ENCODE results near the gene TRIM62.

The TRIM62 gene

GRCh38 chr1:33180226-33180910 lies 1.5 kb downstream of the TRIM62 start:
- DNase-seq = no peak

GRCh38 chr1:33178836-33179439 lies 2.9 kb downstream of the TRIM62 start:
- no peak for DNase-seq

DNA sequence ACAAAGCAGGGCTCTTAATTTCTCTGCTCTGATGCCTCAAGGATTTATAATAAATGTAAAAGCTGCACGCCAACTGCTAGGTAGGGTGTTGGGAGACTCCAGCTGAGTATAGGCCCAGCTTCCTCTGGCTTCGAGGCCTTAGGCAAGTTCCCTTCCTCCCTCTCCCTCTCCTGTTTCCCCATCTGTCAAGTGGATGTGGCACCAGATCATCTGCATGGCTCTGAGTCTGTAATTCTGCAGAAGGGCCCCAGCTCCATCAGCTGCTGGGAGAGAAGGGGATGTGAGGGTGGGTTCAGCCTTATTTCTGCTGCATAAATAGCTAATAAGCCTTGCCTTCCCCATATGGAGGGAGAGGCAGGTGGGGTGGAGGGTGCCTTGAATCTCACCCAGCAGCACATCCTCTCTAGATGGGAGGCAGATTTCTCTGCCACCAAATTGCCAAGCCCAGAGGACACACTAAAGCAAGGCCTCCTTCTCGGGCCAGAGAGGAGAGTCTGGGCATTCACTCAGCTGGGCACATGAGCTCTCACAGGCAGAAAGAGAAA lies 3.8 kb downstream of the TRIM62 start:
- no peak for DNase-seq

DNA sequence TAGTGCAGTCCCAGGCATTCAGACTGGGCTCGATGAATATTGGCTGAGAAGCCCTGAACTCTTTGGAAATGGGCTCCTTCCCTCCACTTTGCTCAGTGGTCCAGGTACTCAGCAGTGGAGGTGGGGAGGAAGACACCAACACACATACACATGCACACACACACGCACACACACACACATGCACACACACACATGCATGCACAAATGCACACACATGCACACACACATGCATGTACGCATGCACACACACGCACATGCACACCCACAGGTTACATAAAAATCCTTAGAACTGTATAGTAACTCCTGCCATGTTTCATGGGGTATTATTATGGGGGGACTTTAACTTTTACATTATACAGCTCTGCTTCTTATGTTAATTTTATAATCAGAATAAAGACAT lies 5.0 kb downstream of the TRIM62 start:
- no peak for DNase-seq

DNA sequence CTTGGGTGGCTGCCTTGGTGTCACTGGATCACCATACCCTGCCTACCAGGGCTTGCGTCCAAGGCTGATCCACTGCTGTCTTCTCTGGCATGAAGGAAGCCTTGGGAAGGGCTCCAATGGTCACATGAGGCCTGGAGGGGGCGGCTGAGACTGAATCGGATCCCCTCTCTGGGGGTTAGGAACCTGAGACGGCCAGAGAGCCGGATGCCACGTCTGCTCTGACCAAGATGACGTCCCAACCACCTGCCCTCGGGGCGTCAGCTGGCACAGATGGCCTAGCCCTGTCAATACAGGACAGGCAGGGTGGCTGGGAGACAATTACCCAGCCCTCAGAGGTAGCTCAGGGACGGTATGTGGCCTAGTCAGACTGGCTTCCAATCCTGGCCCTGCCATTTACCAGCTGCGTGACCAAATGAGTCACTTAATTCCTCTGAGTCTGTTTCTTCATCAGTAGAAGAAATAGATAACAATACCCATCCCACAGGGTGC lies 5.4 kb downstream of the TRIM62 start:
- DNase-seq = no peak

GRCh38 chr1:33175865-33176264 lies 6.0 kb downstream of the TRIM62 start:
- no peak for DNase-seq

- DNase-seq = no peak
These were observed 8.8 kb downstream of the TRIM62 start for GRCh38 chr1:33173091-33173490.

DNA sequence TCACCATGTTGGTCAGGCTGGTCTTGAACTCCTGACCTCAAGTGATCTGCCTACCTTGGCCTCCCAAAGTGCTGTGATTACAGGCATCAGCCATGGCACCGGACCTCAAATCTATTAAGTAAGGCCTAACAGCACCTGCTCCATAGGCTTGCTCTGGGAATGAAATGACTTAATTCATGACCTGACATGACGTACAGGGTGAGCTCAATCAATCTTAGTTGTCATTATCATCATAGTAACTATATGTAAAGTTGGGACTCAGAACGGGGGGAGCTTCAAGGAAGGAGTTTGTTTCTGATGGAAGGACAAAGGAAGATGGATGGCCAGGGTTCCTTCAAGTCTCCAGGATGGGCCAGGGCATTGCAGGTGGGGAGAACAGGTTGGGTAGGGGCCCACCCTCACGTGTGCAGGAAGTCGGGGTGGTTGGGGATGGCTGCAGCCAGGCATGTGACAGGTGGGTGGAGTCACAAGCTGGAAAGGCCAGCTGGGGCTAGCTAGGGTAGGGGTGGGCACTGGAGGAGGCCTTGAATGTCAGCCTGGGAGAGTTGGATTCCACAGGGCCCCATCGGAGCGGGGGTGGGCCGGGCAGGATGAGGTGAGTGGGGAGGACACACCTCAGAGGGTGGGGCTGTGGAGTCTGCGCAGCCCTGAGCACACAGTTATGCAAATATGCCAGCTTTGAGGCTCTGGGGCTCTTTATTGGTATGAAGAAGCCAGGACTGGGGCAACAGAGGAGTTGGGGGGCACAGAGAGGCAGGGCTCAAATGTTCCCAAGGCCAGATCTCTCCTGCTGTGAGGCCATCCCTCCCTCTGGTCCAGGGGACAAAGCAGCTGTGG lies 9.6 kb downstream of the TRIM62 start:
- DNase-seq = no peak

DNA sequence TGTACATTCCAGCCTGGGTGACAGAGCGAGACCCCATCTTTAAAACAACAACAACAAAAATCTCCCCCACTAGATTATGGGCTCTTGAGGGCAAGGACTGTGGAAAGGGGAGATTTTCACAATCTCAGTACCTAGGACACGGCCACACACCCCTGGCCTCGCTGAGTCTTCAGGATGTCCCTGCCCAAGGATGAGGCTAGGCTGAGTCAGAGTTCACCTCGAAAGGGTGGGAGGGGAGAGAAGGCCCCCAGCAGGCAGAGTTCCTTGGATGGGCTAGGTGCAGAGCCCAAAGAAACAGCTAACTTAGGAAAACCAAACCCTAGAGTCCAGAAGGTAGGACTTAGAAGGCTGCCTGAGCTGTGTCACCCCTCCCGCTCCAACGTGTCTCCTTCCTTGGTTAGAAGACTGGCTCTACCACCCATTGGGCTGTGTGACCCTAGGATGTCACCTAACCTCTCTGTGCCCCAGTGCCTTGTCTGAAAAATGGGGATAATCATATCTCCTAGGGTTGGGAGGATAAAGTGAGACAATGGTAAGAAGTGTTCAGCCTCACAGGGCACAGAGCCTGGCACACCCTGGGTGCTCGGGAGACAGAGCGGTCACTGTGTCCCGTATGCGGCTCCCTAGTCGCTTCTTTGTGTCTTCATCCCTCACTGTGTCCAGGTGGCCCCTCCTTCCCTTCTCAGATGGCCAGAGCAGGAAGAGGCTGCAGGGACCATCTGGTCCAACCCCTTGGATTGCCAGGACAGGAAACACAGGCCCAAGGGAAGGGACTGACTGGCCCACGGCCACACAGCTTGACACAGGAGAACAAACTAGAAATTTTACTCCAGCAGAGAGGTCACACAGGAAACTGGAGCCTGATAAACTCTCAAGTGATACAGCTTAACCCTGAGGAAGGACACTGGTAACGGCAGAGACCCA lies 11.2 kb downstream of the TRIM62 start:
- DNase-seq = no peak

DNA sequence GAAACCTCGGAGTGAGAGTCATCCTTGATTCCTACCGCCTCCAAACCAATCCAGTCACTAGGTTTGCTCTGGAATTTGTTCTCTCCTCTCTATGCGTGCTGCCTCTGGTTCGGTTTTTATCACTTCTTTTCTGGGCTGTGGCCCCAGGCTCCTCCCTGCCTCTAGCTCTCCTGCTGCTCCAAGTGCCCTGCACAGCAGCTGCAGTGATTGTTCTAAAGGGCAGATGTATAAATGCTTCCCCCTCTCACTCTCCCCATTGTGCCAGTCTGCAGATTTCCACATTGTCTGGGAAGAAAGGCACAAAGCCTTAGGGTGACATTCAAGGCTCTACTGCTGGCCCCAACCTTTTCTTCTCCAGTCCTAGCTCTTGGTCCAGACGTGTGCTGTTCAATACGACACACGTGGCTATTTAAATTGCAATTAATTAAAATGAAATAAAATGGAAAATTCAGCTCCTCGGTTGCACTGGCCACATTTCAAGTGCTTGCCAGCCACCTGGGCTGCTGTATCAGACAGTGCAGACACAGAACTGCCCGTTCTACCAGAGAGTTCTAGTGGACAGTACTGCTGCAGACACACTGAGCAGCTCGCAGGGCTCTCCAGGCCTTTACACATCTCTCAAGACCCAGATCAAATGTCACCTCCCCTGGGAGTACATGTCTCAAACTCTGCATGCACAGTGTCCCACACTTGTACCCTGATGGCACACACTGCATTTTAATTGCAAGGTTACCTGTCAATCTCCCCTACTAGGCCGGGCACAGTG lies 12.4 kb downstream of the TRIM62 start:
- DNase-seq = no peak

DNA sequence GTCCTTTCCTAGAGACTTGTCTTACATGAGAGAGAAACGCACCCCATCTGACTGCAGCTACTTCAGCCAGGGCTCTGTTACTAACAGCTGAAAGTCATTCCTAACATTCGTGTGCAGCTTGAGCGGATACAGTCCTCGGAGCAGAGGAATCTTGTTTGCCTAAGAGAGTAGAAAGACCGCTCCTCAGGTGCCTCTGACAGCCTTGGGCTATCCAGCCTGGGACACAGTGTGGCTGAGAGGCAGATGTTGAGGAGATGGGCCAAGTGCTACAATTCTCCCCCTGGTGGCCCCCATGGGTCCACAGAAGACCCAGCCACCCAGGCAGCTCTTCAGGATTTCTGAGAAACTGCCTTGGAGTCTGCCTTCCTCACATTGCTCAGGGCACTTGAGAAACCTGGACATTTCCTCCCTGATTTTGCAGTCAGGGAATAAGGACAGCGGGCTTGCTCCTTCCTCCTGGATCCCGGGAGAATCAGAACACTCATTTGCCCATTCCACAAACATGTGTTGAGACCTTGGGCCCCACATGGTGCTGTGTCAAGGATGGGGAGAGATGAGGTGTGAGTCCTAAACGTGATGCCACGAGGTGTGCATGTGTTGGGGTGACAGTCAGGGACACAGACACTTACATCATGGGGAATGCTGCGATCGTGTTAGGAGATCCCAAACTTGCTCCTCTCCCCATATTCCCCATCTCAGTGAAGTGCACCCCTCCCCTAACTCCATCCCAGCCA lies 13.1 kb downstream of the TRIM62 start:
- DNase-seq = no peak

GRCh38 chr1:33167650-33168447 lies 14.0 kb downstream of the TRIM62 start:
- DNase-seq = no peak

- no peak for DNase-seq
These were observed 16.0 kb downstream of the TRIM62 start for GRCh38 chr1:33165809-33166208.

DNA sequence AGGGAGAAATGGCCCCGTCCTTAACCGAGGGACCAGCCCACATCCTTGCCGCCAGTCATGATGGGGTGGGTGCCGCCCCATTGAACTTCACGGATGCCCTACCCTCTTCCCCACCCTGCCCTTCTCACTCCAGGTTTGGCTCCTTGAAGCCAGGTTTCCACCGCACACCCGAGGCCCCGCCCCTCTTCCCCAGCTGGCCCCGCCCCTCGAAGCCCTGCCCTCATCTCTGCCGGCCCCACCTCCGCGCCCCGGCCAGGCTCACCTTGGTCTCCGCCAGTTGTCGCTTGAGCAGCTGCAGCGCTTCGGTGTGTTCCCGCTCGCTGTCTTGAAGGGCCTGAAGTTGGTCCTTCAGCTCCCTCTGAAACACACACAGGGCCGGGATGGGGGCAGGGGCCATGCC lies 16.6 kb downstream of the TRIM62 start:
- no peak for DNase-seq

DNA sequence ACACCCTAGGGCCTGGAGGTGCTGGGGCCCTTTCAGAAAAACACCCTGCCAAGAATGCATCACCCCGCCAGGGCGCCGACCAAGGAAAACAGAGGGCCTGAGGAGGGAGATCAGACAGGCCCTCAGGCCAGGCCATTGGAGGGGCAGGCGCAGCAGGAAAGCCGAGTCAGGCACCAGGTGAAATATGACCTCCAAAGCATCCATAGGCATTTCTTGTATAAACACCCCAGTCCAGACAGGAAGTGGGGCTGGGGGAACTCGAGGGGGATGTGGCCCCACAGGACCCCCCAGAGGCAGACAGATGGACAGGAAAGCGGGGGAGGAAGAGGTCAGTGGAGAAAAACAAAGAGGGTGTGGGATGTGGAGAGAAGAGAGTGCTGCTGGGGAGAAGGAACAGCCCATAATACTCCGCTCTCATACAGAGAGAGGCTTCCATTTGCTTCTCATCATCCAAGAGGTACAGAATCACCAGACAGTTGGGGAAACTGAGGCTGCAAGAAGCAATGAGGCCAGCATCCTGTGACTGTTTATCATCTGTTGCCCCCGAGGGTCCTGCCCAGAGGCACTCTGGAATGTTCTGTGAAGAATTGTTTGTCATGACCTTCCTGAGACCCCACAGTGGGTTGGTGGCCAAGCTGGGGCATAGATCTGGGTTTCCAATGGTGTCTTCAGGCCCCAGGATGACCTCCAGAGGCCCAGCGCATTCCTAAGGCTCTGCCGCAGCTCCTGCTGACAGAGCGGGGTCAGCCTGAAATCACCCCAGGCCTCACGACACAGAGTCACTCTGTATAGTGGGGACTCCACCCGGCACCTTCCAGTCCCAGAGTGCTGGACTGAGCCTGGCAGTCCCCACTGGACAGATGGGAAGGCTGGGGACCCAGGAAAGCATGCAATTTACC lies 18.0 kb downstream of the TRIM62 start:
- no peak for DNase-seq

DNA sequence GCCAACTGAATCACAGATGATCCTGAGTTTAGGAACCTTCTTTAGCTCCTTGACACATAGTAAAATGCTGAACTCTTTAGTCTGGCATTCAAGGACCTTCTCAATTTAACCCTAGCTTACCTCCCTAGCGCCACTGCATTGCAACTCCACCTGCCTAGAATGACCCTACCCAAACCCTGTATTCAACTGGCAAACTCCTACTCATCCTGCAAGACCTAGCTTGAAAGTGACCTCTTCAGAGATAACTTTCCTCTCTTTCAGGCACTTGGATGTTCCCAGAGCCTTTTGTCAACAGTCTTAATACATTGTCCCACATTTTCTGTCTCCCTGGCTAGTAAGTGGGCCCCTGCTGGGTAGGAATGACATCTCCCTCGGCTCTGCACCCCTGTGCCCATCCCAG lies 19.7 kb downstream of the TRIM62 start:
- no peak for DNase-seq

- no peak for DNase-seq
These were observed 20.7 kb downstream of the TRIM62 start for GRCh38 chr1:33161061-33161681.

DNA sequence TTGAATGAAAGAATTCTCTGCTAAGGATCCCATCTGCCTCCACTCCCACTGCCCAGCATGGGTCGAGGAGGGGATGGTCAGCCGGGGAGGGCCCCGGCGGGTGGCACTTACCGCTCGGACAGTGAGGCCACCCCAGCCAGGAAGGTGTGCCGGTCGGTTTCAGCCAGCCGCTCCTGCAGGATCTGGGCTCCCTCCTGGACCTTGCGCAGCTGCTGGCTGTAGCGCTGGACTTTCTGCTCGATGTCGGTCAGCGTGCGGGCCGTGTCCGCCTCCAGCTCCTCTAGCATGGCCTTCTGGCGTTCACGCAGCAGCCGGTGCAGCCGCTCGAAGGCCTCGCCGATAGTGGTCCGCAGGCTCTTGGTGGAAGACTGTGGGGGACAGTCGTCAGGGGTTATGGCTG lies 22.3 kb downstream of the TRIM62 start:
- no peak for DNase-seq

DNA sequence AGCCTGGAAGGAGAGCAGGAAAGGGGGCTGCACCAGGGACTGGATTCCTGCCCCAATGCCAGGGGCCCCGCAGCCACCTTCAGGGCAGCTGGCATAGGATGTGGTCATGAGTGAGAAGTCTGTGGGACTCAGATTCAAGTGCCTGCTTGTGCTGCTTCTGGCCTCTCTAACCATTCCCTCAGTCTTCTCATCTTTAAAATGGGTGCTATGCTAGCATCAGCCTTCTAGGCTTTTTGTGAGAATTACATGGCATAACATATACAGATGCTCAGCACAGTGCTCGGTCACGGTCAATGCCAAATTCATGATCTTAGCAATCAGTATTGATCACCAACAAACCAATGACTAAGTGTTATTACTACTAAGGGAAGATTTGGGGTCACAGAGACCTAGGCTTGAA lies 23.5 kb downstream of the TRIM62 start:
- DNase-seq = no peak
